ENCODE data around the gene OSR1. TPM values are rescaled to one million over a fixed set of nuclear protein-coding genes. Genes with fewer than 3 reads are reported as not detected.

The OSR1 gene
- total RNA-seq, 4 donors from 2014 or later = 0.80 to 4.3 (median 3.3) TPM

DNA sequence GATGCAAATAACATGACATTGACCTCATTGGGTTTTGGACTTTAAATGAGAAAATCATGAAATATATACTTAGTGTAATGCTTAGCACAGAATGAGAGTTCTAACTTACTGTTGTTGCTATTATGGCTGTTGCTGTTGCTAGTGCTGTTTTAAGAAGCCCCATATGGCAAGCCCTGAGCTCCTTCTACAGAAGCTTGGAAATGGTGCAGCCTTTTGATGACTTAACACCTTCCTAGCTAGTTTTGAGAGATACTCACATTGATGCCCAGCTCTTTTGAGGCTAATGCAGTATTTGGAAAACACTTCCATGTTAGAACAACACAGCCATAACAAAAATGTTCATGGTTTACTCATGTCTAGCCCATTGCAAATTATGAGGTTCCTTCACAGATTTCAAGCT is 30.9 kb downstream of the OSR1 start:
- in situ Hi-C loops (cut with MboI; ENCODE audit: low sequenced_read_pairs in 4 of 4) = loop anchor here in 2 of 4 donors (25.0 kb wide), 2 partner anchors 340 to 765 kb away; partner anchors contain the start of gene RDH14 (in 1 of the 2)
- TF ChIP-seq POLR2A (IDR thresholded peaks at IDR 0.05) = no peak
- TF ChIP-seq, protein P1, sequence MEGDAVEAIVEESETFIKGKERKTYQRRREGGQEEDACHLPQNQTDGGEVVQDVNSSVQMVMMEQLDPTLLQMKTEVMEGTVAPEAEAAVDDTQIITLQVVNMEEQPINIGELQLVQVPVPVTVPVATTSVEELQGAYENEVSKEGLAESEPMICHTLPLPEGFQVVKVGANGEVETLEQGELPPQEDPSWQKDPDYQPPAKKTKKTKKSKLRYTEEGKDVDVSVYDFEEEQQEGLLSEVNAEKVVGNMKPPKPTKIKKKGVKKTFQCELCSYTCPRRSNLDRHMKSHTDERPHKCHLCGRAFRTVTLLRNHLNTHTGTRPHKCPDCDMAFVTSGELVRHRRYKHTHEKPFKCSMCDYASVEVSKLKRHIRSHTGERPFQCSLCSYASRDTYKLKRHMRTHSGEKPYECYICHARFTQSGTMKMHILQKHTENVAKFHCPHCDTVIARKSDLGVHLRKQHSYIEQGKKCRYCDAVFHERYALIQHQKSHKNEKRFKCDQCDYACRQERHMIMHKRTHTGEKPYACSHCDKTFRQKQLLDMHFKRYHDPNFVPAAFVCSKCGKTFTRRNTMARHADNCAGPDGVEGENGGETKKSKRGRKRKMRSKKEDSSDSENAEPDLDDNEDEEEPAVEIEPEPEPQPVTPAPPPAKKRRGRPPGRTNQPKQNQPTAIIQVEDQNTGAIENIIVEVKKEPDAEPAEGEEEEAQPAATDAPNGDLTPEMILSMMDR (IDR thresholded peaks at IDR 0.05 in 4 of 5, conservative IDR thresholded peaks at IDR 0.05 in 1 of 5) = no peak
- ATAC-seq (no peak), DNase-seq (no peak)
- Histone ChIP-seq H3K36me3 (no peaks in the 10 kb centered on the region), H3K27me3 (no peaks in the 10 kb centered on the region), H3K9me3 (no peaks in the 10 kb centered on the region), H3K4me1 (no peaks in the 10 kb centered on the region), H3K27ac (no peak overlapping the region), H3K4me3 (no peak overlapping the region)
- intact Hi-C loops (cut with DNase I; ENCODE audit: low total_unique reads) = no loop called here

DNA sequence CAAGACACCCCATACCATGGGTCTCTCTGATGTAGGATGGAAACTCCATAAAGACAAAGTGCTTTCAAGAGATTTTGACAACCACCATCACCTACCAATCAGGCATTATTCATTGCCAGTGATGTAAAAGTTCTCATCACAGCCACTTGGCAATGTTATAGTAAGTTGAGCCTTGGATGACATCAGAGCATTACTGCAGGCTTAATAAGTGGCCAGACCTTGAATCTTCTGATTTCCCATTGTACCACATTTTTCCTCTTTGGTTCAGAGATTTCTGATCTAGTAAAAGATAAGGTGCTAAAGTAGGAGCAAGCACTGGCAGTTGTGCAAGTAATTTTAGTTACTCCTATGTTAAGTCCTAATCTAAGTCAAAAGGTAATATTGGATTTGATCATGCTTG is 36.5 kb downstream of the OSR1 start:
- intact Hi-C loops (cut with DNase I; ENCODE audit: low total_unique reads) = no loop called here
- no peak for TF ChIP-seq POLR2A (IDR thresholded peaks at IDR 0.05)
- TF ChIP-seq, protein P1 (IDR thresholded peaks at IDR 0.05 in 4 of 5, conservative IDR thresholded peaks at IDR 0.05 in 1 of 5) = no peak
- no peaks in the 10 kb centered on the region for H3K9me3 ChIP-seq
- no peak overlapping the region for H3K4me3 ChIP-seq
- no peaks in the 10 kb centered on the region for H3K36me3 ChIP-seq
- no peak overlapping the region for H3K27ac ChIP-seq
- DNase-seq = no peak
- H3K27me3 ChIP-seq = no peaks in the 10 kb centered on the region
- no peaks in the 10 kb centered on the region for H3K4me1 ChIP-seq
- in situ Hi-C loops (cut with MboI; ENCODE audit: low sequenced_read_pairs in 4 of 4) = no loop called here
- no peak for ATAC-seq

DNA sequence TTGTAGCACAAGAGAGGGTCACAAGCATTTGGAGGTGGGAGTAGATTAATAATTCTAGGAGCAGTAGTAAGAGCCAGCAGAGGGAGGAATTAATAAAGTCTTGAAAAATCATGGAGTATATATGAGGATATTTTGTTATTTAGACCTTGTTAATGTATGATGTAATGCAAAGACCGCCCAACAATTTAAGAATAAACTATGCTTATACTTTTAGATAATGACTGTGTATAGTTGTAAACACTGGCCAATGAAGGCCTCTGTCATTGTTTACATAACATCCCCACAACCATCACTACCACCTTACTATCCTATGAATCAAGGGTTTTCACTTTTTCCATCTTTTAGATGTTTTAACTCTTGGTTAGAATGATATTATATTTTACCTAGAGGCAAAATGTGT is 37.6 kb downstream of the OSR1 start:
- intact Hi-C loops (cut with DNase I; ENCODE audit: low total_unique reads) (no loop called here), in situ Hi-C loops (cut with MboI; ENCODE audit: low sequenced_read_pairs in 4 of 4) (no loop called here)
- no peaks in the 10 kb centered on the region for H3K27me3 ChIP-seq
- no peaks in the 10 kb centered on the region for H3K4me1 ChIP-seq
- TF ChIP-seq POLR2A (IDR thresholded peaks at IDR 0.05) = no peak
- TF ChIP-seq, protein P1 (IDR thresholded peaks at IDR 0.05 in 4 of 5, conservative IDR thresholded peaks at IDR 0.05 in 1 of 5) = no peak
- no peak overlapping the region for H3K4me3 ChIP-seq
- H3K36me3 ChIP-seq = no peaks in the 10 kb centered on the region
- DNase-seq = no peak
- H3K27ac ChIP-seq = no peak overlapping the region
- ATAC-seq = no peak
- H3K9me3 ChIP-seq = no peaks in the 10 kb centered on the region

DNA sequence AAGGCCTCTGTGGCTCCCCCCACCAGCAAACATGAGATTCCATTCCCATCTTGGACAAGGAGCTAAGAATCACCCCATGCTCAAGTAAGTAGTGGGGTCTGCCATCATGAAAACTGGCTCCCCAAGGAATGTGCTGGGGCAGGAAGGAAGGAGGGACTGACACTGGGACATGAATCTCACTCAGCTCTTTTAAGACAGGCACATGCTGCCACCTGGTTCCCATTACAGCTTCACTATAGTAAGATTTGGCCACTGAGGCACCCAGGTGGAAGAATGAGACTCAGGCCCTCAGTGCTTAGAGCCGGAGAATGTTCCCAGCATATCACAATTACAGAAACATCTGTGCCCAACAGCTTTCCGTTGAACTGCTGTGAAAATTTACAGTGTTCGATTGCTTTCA is 38.7 kb downstream of the OSR1 start:
- TF ChIP-seq POLR2A (IDR thresholded peaks at IDR 0.05) = no peak
- TF ChIP-seq, protein P1 (IDR thresholded peaks at IDR 0.05 in 4 of 5, conservative IDR thresholded peaks at IDR 0.05 in 1 of 5) = no peak
- H3K27ac ChIP-seq = no peak overlapping the region
- H3K27me3 ChIP-seq = no peaks in the 10 kb centered on the region
- DNase-seq (no peak), ATAC-seq (no peak)
- no peaks in the 10 kb centered on the region for H3K36me3 ChIP-seq
- in situ Hi-C loops (cut with MboI; ENCODE audit: low sequenced_read_pairs in 4 of 4) = no loop called here
- intact Hi-C loops (cut with DNase I; ENCODE audit: low total_unique reads) = no loop called here
- no peak overlapping the region for H3K4me3 ChIP-seq
- no peaks in the 10 kb centered on the region for H3K4me1 ChIP-seq
- no peaks in the 10 kb centered on the region for H3K9me3 ChIP-seq

DNA sequence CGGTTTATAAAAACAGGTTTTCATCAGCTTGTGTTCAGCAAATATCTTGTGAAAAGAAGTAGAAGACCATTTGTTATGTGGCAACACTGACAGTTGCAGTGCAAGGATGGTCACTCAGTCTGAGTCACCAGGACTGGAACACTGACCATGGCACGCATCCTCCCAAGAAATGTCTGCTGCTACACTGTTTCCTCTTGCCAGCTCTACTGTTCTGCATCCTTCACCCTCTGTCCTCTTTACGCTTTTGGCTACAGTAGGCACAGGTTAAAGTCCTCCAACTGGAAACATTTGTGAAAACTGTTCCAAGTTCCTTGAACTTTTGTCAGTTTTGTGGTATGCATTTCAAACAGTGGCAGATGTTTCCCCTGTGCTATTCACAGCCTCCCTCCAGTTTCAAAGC is 39.4 kb downstream of the OSR1 start:
- ATAC-seq = no peak
- no peaks in the 10 kb centered on the region for H3K36me3 ChIP-seq
- no peaks in the 10 kb centered on the region for H3K4me1 ChIP-seq
- no peak for DNase-seq
- no peaks in the 10 kb centered on the region for H3K27me3 ChIP-seq
- H3K9me3 ChIP-seq = no peaks in the 10 kb centered on the region
- intact Hi-C loops (cut with DNase I; ENCODE audit: low total_unique reads) (no loop called here), in situ Hi-C loops (cut with MboI; ENCODE audit: low sequenced_read_pairs in 4 of 4) (no loop called here)
- H3K27ac ChIP-seq = no peak overlapping the region
- TF ChIP-seq, protein P1 (IDR thresholded peaks at IDR 0.05 in 4 of 5, conservative IDR thresholded peaks at IDR 0.05 in 1 of 5) = no peak
- no peak for TF ChIP-seq POLR2A (IDR thresholded peaks at IDR 0.05)
- no peak overlapping the region for H3K4me3 ChIP-seq

All from gastrocnemius medialis (tissue), 4 donors.